D721Med (cell line): ENCODE results near the gene PCGF1.

ENCODE experiments used
- DNase-seq: peaks from one replicate; pipeline ENCODE4 v3.0.0; 2011; ENCODE audit warnings: low spot score; ENCODE audit not compliant: insufficient read length
- FAIRE-seq: peaks from 2 replicates; lab custom pipeline; 2011; peaks lifted over from hg19 to GRCh38; lab: Jason Lieb, UNC
- CTCF ChIP-seq: IDR thresholded peaks from 2 replicates; pipeline ENCODE4 v1.5.1; 2012; ENCODE audit warnings: mild to moderate bottlenecking, control low read depth; ENCODE audit not compliant: insufficient read depth; ENCODE audit errors: missing control alignments

PCGF1 gene

GRCh38 chr2:74505448-74506246 lies 1.8 kb downstream of the PCGF1 start:
- no peak for TF ChIP-seq CTCF
- FAIRE-seq = no peak
- DNase-seq = no peak

GRCh38 chr2:74504591-74504990 lies 2.9 kb downstream of the PCGF1 start:
- TF ChIP-seq CTCF = no peak
- FAIRE-seq (no peak), DNase-seq (no peak)

GRCh38 chr2:74503506-74504475 lies 3.7 kb downstream of the PCGF1 start:
- no peak for FAIRE-seq
- no peak for TF ChIP-seq CTCF
- DNase-seq = no peak

- FAIRE-seq (no peak), DNase-seq (no peak)
- TF ChIP-seq CTCF = peak; percentile 37
Measured at GRCh38 chr2:74502720-74503505, 4.6 kb downstream of the PCGF1 start.

- TF ChIP-seq CTCF = no peak
- no peak for FAIRE-seq
- DNase-seq = no peak
Measured at GRCh38 chr2:74502147-74502719, 5.3 kb downstream of the PCGF1 start.

- FAIRE-seq (no peak), DNase-seq (peak; percentile 67)
- no peak for TF ChIP-seq CTCF
Measured at GRCh38 chr2:74501335-74502071, 6.0 kb downstream of the PCGF1 start.
